Measurements from ENCODE around the gene ATP6V0E2. TPM values are rescaled to one million over a fixed set of nuclear protein-coding genes. Genes with fewer than 3 reads are reported as not detected.

ATP6V0E2 gene
- polyA plus RNA-seq, 2 donors: 5.3 to 9.8 TPM

DNA sequence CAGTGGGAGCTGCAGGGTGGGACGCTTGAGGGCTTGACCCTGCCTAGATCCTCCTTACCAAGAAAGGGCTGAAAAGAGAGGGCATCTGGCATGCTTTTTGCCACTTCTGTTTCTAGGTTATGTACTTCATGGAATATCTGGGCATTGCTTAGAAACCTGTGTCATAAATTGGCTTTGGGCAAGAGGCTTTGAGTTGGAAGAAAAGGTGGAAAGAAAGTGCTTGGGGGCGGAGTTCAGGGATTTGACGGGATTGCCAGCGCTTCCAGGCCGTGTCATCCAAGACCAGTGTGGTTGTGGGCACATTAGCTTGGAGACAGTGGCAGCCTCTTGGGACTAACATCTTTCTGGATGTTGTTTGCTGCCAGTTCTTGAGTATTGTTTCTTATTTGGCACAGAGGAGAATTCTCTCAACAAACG lies 34.8 kb upstream of the ATP6V0E2 start:
- H3K27me3 ChIP-seq (ENCODE audit: control insufficient read depth in 1 of 2, insufficient read depth in 2 of 2, low read length in 2 of 2): no peaks in the 10 kb centered on the region
- H3K4me1 ChIP-seq (ENCODE audit: control insufficient read depth in 2 of 2, insufficient read depth in 2 of 2, low read length in 1 of 2): peaks cover 0 to 2% of the 10 kb centered on the region in 2 donors
- WGBS, 2 donors: 12 to 13% methylated on average over 6 of the region's 6 CpGs
- H3K9me3 ChIP-seq (ENCODE audit: control insufficient read depth in 2 of 2, insufficient read depth in 1 of 2, low read depth in 1 of 2, low read length in 1 of 2): no peaks in the 10 kb centered on the region
- peak overlapping the region; percentile 85 to 86 for H3K27ac ChIP-seq (ENCODE audit: low read depth in 2 of 2, low read length in 1 of 2)
- no peaks in the 10 kb centered on the region for H3K36me3 ChIP-seq (ENCODE audit: control insufficient read depth in 2 of 2, insufficient read depth in 2 of 2, low read length in 1 of 2)
- H3K4me3 ChIP-seq (ENCODE audit: low read depth in 1 of 2, low read length in 2 of 2): peak overlapping the region; percentile 82 to 93

DNA sequence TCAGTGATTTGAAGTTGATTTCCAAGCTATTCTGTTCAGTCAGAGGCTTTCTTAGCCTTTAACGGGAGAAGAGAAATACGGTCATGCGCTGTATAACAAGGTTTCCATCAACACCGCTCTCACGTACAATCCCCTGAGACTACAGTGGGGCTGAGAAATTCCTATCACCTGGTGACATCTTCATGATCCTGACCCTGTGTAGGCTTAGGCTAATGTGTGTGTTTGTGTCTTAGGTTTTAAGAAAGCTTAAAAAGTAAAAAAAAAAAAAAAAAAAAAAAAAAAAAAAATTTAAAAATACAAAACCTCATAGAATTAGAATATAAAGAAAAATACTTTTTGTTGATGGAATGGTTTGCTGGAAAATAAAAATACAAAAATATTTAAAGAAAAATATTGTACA lies 33.8 kb upstream of the ATP6V0E2 start:
- H3K36me3 ChIP-seq (ENCODE audit: control insufficient read depth in 2 of 2, insufficient read depth in 2 of 2, low read length in 1 of 2): peaks cover 0 to 2% of the 10 kb centered on the region in 2 donors
- no peak overlapping the region for H3K27ac ChIP-seq (ENCODE audit: low read depth in 2 of 2, low read length in 1 of 2)
- no peak overlapping the region for H3K4me3 ChIP-seq (ENCODE audit: low read depth in 1 of 2, low read length in 2 of 2)
- H3K27me3 ChIP-seq (ENCODE audit: control insufficient read depth in 1 of 2, insufficient read depth in 2 of 2, low read length in 2 of 2): no peaks in the 10 kb centered on the region
- 97% methylated on average over 5 of the region's 5 CpGs for WGBS, 2 donors
- peaks cover 0 to 2% of the 10 kb centered on the region in 2 donors for H3K4me1 ChIP-seq (ENCODE audit: control insufficient read depth in 2 of 2, insufficient read depth in 2 of 2, low read length in 1 of 2)
- no peaks in the 10 kb centered on the region for H3K9me3 ChIP-seq (ENCODE audit: control insufficient read depth in 2 of 2, insufficient read depth in 1 of 2, low read depth in 1 of 2, low read length in 1 of 2)

DNA sequence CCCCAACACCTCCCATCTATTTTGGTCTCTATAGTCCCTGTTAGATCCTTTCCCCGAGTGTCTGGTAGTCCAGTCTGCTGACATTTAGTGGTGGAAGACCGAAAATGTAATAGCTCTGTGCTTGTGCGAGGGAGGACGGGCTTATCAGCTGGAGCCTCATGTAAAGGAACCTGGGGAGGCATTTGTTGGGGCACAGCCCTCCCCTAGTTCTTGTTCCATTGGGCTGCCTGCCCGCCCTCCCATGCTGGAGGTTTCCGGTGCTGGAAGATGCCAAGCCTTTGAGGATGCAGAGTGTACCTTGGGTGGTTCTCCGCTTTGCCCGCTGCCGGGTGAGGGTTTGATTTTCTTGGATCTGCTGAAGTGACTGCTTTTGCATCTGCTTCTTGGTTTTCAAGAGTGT lies 30.2 kb upstream of the ATP6V0E2 start:
- peaks cover 0 to 2% of the 10 kb centered on the region in 2 donors for H3K36me3 ChIP-seq (ENCODE audit: control insufficient read depth in 2 of 2, insufficient read depth in 2 of 2, low read length in 1 of 2)
- no peak overlapping the region for H3K4me3 ChIP-seq (ENCODE audit: low read depth in 1 of 2, low read length in 2 of 2)
- no peak overlapping the region for H3K27ac ChIP-seq (ENCODE audit: low read depth in 2 of 2, low read length in 1 of 2)
- 85 to 97% methylated on average over 9 of the region's 9 CpGs for WGBS, 2 donors
- peaks cover 0 to 2% of the 10 kb centered on the region in 2 donors for H3K4me1 ChIP-seq (ENCODE audit: control insufficient read depth in 2 of 2, insufficient read depth in 2 of 2, low read length in 1 of 2)
- no peaks in the 10 kb centered on the region for H3K9me3 ChIP-seq (ENCODE audit: control insufficient read depth in 2 of 2, insufficient read depth in 1 of 2, low read depth in 1 of 2, low read length in 1 of 2)
- no peaks in the 10 kb centered on the region for H3K27me3 ChIP-seq (ENCODE audit: control insufficient read depth in 1 of 2, insufficient read depth in 2 of 2, low read length in 2 of 2)

DNA sequence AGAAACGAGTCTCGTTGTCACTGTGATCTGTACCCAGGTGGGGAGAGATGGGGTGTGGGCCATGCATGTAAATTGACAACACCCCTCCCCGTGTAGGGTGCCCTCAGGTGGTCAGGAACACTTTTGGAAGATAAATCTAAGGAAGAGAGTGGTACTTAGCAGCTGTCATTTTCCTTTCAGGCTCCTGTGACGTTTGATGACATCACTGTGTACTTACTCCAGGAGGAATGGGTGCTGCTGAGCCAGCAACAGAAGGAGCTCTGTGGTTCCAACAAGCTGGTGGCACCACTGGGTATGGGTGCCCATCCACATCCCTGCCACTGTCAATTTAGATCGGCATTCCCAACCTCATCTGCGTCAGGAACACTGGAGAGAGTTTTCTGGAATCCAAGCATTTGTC lies 29.3 kb upstream of the ATP6V0E2 start:
- H3K9me3 ChIP-seq (ENCODE audit: control insufficient read depth in 2 of 2, insufficient read depth in 1 of 2, low read depth in 1 of 2, low read length in 1 of 2): no peaks in the 10 kb centered on the region
- H3K4me1 ChIP-seq (ENCODE audit: control insufficient read depth in 2 of 2, insufficient read depth in 2 of 2, low read length in 1 of 2): no peaks in the 10 kb centered on the region
- no peaks in the 10 kb centered on the region for H3K27me3 ChIP-seq (ENCODE audit: control insufficient read depth in 1 of 2, insufficient read depth in 2 of 2, low read length in 2 of 2)
- H3K36me3 ChIP-seq (ENCODE audit: control insufficient read depth in 2 of 2, insufficient read depth in 2 of 2, low read length in 1 of 2): peaks cover 0 to 2% of the 10 kb centered on the region in 2 donors
- no peak overlapping the region for H3K4me3 ChIP-seq (ENCODE audit: low read depth in 1 of 2, low read length in 2 of 2)
- WGBS, 2 donors: 55 to 60% methylated on average over 6 of the region's 6 CpGs
- H3K27ac ChIP-seq (ENCODE audit: low read depth in 2 of 2, low read length in 1 of 2): no peak overlapping the region

GRCh38 chr7:149845257-149845980 lies 28.4 kb upstream of the ATP6V0E2 start:
- no peaks in the 10 kb centered on the region for H3K9me3 ChIP-seq (ENCODE audit: control insufficient read depth in 2 of 2, insufficient read depth in 1 of 2, low read depth in 1 of 2, low read length in 1 of 2)
- no peaks in the 10 kb centered on the region for H3K27me3 ChIP-seq (ENCODE audit: control insufficient read depth in 1 of 2, insufficient read depth in 2 of 2, low read length in 2 of 2)
- H3K4me3 ChIP-seq (ENCODE audit: low read depth in 1 of 2, low read length in 2 of 2): no peak overlapping the region
- no peaks in the 10 kb centered on the region for H3K4me1 ChIP-seq (ENCODE audit: control insufficient read depth in 2 of 2, insufficient read depth in 2 of 2, low read length in 1 of 2)
- 80 to 83% methylated on average over 5 of the region's 5 CpGs for WGBS, 2 donors
- peaks cover 0 to 2% of the 10 kb centered on the region in 2 donors for H3K36me3 ChIP-seq (ENCODE audit: control insufficient read depth in 2 of 2, insufficient read depth in 2 of 2, low read length in 1 of 2)
- no peak overlapping the region for H3K27ac ChIP-seq (ENCODE audit: low read depth in 2 of 2, low read length in 1 of 2)

DNA sequence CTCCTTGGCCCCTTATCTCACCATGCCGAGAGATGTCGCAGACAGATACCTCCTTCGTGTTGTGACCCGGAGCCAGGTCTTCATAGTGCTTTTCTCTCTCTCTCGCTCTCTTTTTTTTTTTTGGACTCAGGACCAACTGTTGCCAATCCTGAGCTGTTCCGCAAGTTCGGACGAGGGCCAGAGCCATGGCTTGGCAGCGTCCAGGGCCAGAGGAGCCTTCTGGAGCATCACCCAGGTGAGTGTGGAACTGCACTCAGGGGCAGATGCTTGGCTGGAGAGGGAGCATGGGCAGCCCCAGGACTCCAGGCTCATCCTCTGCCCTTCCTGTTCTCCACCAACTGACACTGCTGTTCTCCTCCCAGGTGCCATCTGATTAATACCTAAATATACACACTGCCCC lies 27.7 kb upstream of the ATP6V0E2 start:
- H3K27ac ChIP-seq (ENCODE audit: low read depth in 2 of 2, low read length in 1 of 2): no peak overlapping the region
- no peaks in the 10 kb centered on the region for H3K4me1 ChIP-seq (ENCODE audit: control insufficient read depth in 2 of 2, insufficient read depth in 2 of 2, low read length in 1 of 2)
- no peaks in the 10 kb centered on the region for H3K9me3 ChIP-seq (ENCODE audit: control insufficient read depth in 2 of 2, insufficient read depth in 1 of 2, low read depth in 1 of 2, low read length in 1 of 2)
- peaks cover 0 to 2% of the 10 kb centered on the region in 2 donors for H3K36me3 ChIP-seq (ENCODE audit: control insufficient read depth in 2 of 2, insufficient read depth in 2 of 2, low read length in 1 of 2)
- 88 to 92% methylated on average over 9 of the region's 9 CpGs for WGBS, 2 donors
- H3K4me3 ChIP-seq (ENCODE audit: low read depth in 1 of 2, low read length in 2 of 2): no peak overlapping the region
- H3K27me3 ChIP-seq (ENCODE audit: control insufficient read depth in 1 of 2, insufficient read depth in 2 of 2, low read length in 2 of 2): no peaks in the 10 kb centered on the region

DNA sequence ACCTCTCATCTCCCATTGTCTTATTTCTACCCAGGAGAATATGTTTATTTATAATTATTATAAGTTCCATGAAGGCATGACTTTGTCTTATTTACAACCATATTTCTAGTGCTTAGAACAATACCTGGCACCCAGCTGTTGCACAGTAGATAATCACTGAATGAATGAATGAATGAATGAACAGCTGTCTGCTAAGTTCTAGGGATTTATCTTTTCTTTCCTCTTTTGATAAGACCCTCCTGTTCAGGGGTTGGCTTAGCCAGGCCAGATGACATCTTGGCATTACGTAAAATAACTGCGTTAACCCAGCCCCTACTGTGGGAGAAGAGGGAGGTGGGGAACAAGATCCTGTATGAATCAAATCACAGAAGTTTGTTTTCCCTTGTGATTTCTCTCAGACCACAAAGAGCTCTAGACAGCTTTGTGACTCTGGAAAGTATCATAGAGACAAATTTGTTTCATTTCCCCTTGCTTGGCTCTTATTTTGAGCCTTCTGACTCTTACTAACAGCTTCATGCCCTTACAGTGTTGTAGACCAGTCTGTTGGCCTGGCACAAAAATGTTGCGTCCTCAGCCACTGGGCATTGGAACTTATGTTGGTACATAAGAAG lies 27.2 kb upstream of the ATP6V0E2 start:
- H3K4me3 ChIP-seq (ENCODE audit: low read depth in 1 of 2, low read length in 2 of 2): no peak overlapping the region
- WGBS, 2 donors: 78 to 96% methylated on average over 3 of the region's 3 CpGs

DNA sequence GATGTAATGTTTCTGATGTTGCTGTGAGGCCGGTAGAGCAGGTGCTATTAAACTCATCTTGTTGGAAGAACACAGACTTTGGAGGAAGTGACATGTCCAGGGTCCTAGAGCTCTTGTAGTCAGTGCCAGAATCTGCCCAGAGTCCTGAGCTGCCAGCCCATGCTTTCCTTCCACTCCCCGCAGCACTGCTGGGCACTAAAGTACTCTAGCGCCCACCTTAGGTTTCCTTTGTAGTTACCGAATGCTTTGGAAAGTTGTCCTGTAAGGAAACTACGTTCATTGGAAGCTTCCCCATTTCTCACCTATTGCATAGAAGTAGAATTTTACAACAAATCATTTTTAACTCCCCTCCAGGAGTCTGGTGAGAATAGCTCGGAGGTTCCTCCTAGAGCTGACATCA lies 24.6 kb upstream of the ATP6V0E2 start:
- Histone ChIP-seq H3K4me3 (ENCODE audit: low read depth in 1 of 2, low read length in 2 of 2) (no peak overlapping the region), H3K4me1 (ENCODE audit: control insufficient read depth in 2 of 2, insufficient read depth in 2 of 2, low read length in 1 of 2) (no peaks in the 10 kb centered on the region), H3K36me3 (ENCODE audit: control insufficient read depth in 2 of 2, insufficient read depth in 2 of 2, low read length in 1 of 2) (peaks cover 0 to 5% of the 10 kb centered on the region in 2 donors), H3K27ac (ENCODE audit: low read depth in 2 of 2, low read length in 1 of 2) (no peak overlapping the region), H3K9me3 (ENCODE audit: control insufficient read depth in 2 of 2, insufficient read depth in 1 of 2, low read depth in 1 of 2, low read length in 1 of 2) (no peaks in the 10 kb centered on the region), H3K27me3 (ENCODE audit: control insufficient read depth in 1 of 2, insufficient read depth in 2 of 2, low read length in 2 of 2) (no peaks in the 10 kb centered on the region)
- WGBS, 2 donors: 91 to 92% methylated on average over 6 of the region's 6 CpGs

More for the DNA sequence above, 27.2 kb upstream of the ATP6V0E2 start:
- Histone ChIP-seq H3K36me3 (ENCODE audit: control insufficient read depth in 2 of 2, insufficient read depth in 2 of 2, low read length in 1 of 2) (peaks cover 0 to 2% of the 10 kb centered on the region in 2 donors), H3K27me3 (ENCODE audit: control insufficient read depth in 1 of 2, insufficient read depth in 2 of 2, low read length in 2 of 2) (no peaks in the 10 kb centered on the region), H3K27ac (ENCODE audit: low read depth in 2 of 2, low read length in 1 of 2) (no peak overlapping the region), H3K4me1 (ENCODE audit: control insufficient read depth in 2 of 2, insufficient read depth in 2 of 2, low read length in 1 of 2) (no peaks in the 10 kb centered on the region), H3K9me3 (ENCODE audit: control insufficient read depth in 2 of 2, insufficient read depth in 1 of 2, low read depth in 1 of 2, low read length in 1 of 2) (no peaks in the 10 kb centered on the region)

DNA sequence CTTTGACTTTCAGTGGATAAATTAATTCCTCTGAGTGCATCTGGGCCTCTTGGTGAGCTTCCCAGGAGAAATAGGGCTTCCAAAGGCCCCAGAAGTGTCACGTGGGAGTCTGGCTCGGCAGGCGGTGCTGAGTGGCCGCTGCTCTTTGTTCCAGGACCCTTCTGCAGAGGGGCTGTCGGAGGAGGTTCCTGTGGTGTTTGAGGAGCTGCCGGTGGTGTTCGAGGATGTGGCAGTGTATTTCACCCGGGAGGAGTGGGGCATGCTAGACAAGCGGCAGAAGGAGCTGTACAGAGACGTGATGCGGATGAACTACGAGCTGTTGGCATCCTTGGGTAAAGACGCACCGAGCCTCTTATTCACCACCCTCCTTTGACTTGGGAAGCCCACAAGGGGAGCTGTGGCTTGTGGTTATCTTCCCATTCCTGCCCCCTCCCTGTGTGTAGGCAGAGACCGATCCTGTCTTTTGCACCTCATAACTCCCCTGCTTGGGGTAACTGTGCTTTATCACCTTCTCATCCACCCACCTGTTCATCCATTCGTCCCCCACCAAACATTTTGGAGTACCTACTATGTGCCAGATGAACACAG lies 23.7 kb upstream of the ATP6V0E2 start:
- Histone ChIP-seq H3K27ac (ENCODE audit: low read depth in 2 of 2, low read length in 1 of 2) (no peak overlapping the region), H3K27me3 (ENCODE audit: control insufficient read depth in 1 of 2, insufficient read depth in 2 of 2, low read length in 2 of 2) (no peaks in the 10 kb centered on the region), H3K9me3 (ENCODE audit: control insufficient read depth in 2 of 2, insufficient read depth in 1 of 2, low read depth in 1 of 2, low read length in 1 of 2) (no peaks in the 10 kb centered on the region), H3K4me1 (ENCODE audit: control insufficient read depth in 2 of 2, insufficient read depth in 2 of 2, low read length in 1 of 2) (no peaks in the 10 kb centered on the region), H3K36me3 (ENCODE audit: control insufficient read depth in 2 of 2, insufficient read depth in 2 of 2, low read length in 1 of 2) (peaks cover 0 to 3% of the 10 kb centered on the region in 2 donors), H3K4me3 (ENCODE audit: low read depth in 1 of 2, low read length in 2 of 2) (no peak overlapping the region)
- 86 to 88% methylated on average over 16 of the region's 16 CpGs for WGBS, 2 donors

Data from esophagus (tissue), 2 donors.